Body of pancreas (tissue), 4 donors: ENCODE measurements around the gene LDLRAD3.

Source experiments
- CTCF ChIP-seq, 7 experiments: fragments of 450-650 bp in 4 of 7; fragments of 200-600 bp in 3 of 7; sonication (generic) in 3 of 7; IDR thresholded peaks; one replicate each; pipeline ENCODE4 v1.5.1; 2016 to 2019; ENCODE audit warnings: antibody characterized with exemption in 7 of 7
- POLR2A ChIP-seq, 3 donors: fragments of 450-650 bp; IDR thresholded peaks; one replicate each; pipeline ENCODE4 v1.6.1; 2016; ENCODE audit warnings: antibody characterized with exemption in 3 of 3, mild to moderate bottlenecking in 2 of 3

DNA sequence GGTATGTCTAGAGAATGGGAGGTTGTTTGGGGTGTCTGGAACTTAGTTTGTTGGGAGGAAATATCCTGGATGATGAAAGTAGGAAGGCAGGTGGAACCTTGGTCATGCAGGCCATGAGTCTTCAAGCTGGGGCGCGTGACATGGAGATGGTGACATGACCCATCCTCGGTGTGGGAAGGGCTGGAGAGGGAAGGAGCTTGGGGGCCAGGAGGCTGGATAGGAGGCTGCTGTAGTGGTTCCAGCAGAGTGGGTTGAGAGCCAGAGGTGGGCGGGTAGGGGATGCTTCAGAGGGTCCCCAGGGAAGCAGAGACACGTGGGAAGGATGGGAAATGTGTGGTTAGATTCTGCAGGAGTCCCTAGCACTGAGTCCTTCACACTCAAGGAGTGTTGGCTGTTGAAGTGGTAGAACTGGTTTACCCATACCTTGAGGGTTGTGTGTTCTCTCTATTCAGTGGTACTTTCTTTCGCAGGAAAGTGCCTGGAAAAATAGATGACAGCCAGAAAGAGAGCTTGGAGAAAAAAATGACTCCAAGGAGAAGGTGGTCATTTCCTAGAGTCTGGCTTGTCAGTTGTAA is 56.8 kb downstream of the LDLRAD3 start:
- TF ChIP-seq POLR2A (IDR thresholded peaks at IDR 0.05): no peak
- no peak for TF ChIP-seq CTCF (IDR thresholded peaks at IDR 0.05)
